GM12801 (cell line): Measurements from ENCODE around the gene CCDC187.

Experiments used
- CTCF ChIP-seq: IDR thresholded peaks from one replicate; pipeline ENCODE4 v1.5.1; 2011; ENCODE audit warnings: control low read depth; ENCODE audit not compliant: insufficient read length; ENCODE audit errors: extremely low read depth

Gene CCDC187

DNA sequence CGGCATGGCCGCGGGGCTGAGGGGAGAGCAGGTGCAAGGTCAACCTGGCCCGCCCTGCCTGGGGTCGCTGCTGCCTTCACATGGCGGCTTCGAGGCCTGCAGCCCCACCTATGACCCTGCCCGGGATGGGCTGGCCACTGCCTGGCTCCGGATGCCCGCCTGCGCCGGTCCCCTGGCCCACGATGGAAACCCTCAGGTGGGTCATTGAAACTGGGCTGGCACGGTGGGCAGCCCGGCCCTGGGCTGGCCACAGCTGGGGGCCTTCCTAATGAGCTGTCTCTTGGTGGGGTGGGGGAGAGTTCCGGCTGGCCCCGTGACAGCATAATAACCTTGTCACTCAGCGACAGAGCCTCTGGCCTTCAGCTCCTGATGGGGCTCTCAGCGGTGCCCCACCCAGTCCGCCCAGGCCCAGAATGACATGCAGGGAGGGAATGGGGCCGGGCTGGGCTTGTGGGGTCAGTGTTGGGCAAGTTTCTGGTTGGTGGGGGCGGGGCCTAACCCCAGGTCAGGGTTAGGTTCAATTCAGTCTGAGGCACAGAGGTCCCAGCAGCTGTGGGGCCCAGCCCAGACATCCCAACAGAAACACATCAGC lies at the start of gene CCDC187:
CCDC187 (minus strand) TSS at position 270 of the 592 bp plus-strand sequence; CDS start at position 6, 264 bp downstream.
- TF ChIP-seq CTCF = no peak

DNA sequence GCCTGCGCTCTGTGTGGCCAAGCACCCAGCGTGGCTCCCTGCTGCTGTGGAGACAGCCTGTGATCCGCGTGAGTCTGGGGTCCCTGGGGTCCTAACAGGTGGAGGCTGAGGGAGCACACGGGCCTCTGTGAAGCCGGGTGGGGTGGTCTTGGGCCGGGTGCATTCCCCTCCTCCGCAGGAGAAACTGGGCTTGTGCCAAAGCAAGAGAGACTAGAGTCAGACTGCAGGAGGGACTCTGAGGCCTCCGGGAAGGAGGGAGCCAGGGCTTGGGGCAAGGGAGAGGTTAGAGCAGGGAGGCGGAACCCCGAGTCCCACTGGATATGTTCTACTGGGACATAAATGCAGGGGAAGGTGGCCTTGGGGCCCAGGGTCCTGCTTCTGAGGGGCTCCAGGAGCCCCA lies 49.2 kb upstream of the CCDC187 start:
- TF ChIP-seq CTCF = no peak

- TF ChIP-seq CTCF = no peak
Observed at GRCh38 chr9:136352682-136353081, 48.8 kb upstream of the CCDC187 start.

GRCh38 chr9:136351252-136351800 lies 47.4 kb upstream of the CCDC187 start:
- no peak for TF ChIP-seq CTCF

DNA sequence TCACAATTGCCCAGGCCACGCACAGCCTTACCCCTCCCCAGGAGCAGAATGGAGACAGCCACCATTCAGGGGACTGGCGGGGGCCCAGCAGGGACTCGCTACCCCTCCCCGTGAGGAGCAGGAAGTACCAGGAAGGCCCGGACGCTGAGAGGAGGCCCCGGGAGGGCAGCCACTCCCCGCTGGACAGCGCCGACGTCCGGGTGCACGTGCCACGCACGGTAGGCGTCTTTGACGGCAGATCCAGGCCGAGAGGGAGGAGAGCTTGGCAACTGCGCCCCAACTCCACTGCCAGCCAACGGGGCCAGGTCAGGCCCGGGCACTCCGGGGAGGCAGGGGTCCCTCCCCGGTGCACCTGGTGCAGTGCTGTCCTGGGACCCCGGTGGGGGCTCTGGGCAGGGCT lies 45.7 kb upstream of the CCDC187 start:
- TF ChIP-seq CTCF = no peak

DNA sequence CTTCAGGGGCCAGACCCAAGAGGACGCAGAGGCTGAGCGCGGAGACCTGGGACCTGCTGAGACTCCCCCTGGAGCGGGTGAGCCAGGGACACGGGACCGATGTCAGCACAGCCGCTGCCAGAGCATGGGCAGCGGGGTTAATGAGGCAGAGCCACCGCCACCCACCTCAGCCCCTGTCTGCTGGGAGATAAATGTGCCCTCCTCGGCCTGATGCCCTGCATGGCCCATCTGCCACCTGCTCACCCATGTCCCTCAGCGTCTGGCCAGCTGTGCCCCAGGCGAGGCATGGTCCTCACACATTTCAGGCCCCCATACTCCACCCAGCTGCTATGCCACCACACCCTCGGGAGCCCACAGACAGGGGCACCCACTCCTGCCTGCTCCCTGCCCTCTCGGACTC lies 44.8 kb upstream of the CCDC187 start:
- TF ChIP-seq CTCF = no peak

DNA sequence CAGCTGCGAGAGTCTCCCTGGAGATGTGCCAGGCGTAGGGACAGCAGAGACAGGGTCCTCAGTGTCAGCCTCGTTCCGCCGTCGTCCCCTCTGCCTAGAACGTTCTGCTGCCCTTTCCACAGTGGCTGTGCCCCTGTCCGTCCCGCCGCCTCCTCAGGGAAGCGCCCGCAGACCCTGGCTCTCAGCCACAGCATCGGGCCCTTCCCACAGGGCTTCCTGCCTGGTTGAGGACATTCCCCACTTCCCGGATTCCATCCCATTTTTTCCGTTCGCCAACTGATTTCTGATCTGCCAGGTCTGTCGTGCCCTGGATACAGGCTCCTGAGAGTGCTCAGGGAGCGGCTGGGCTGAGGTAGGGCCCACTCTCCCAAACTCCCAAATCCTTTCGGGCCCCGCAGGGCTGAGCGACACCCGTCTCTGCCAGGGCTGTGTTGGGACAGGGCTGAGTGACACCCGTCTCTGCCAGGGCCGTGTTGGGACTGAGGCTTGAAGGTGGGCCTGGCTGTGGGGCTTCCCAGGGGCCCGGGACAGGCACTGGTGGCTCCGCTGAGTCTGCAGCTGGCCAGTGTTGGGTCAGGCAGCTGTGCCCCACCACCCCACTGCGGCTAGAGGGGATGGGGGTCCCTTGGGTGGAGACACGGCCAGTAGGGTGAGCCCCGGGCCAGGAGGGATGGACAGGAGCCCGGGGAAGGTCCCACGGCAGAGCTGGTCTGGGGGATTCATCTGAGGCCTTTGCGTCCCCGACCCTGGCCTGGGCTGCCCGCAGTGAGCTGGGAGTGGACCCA lies 43.8 kb upstream of the CCDC187 start:
- no peak for TF ChIP-seq CTCF
